NCI-H1930 (cell line): ENCODE data around the gene CD44.

Experiments used
- DNase-seq, 2 experiments: peaks; one replicate each; lab custom pipeline; 2025; lab: John Stamatoyannopoulos, UW

Gene CD44

GRCh38 chr11:35158701-35159510, 19.9 kb downstream of the CD44 start:
- DNase-seq: no peak

GRCh38 chr11:35160246-35160824, 21.4 kb downstream of the CD44 start:
- no peak for DNase-seq

GRCh38 chr11:35160902-35161597, 22.1 kb downstream of the CD44 start:
- DNase-seq: no peak

- DNase-seq: no peak
Measured at GRCh38 chr11:35162745-35163144, 23.8 kb downstream of the CD44 start.

GRCh38 chr11:35163209-35163608, 24.2 kb downstream of the CD44 start:
- DNase-seq: no peak

- no peak for DNase-seq
Measured at GRCh38 chr11:35163702-35164496, 24.9 kb downstream of the CD44 start.

GRCh38 chr11:35165030-35165422, 26.1 kb downstream of the CD44 start:
- DNase-seq: no peak

GRCh38 chr11:35165423-35166368, 26.7 kb downstream of the CD44 start:
- DNase-seq: no peak

GRCh38 chr11:35166369-35167360, 27.7 kb downstream of the CD44 start:
- no peak for DNase-seq

- DNase-seq: no peak
Measured at GRCh38 chr11:35167426-35167954, 28.5 kb downstream of the CD44 start.

- DNase-seq: no peak
Measured at GRCh38 chr11:35168671-35169070, 29.7 kb downstream of the CD44 start.

GRCh38 chr11:35169112-35169511, 30.1 kb downstream of the CD44 start:
- DNase-seq: no peak

GRCh38 chr11:35169754-35170153, 30.8 kb downstream of the CD44 start:
- DNase-seq: no peak

GRCh38 chr11:35170503-35170902, 31.5 kb downstream of the CD44 start:
- DNase-seq: no peak

- no peak for DNase-seq
Measured at GRCh38 chr11:35171226-35171625, 32.3 kb downstream of the CD44 start.

- DNase-seq: no peak
Measured at GRCh38 chr11:35173011-35173511, 34.1 kb downstream of the CD44 start.

- DNase-seq: no peak
Measured at GRCh38 chr11:35173616-35174566, 34.9 kb downstream of the CD44 start.

- DNase-seq: no peak
Measured at GRCh38 chr11:35174666-35175065, 35.7 kb downstream of the CD44 start.
